Mucosa of descending colon (tissue), 3 donors: ENCODE results near the gene MADCAM1. TPM values are rescaled to one million over a fixed set of nuclear protein-coding genes. Genes with fewer than 3 reads are reported as not detected.

Experiments used
- ATAC-seq: fragments of 200-7000 bp; cut with Tn5 transposase; one replicate; pipeline ENCODE4 v1.9.1; 2020; ENCODE audit warnings: mild to moderate bottlenecking, moderate library complexity
- DNase-seq, 3 donors: peaks; one replicate each; pipeline ENCODE4 v3.0.0-alpha.2; 2020
- H3K36me3 ChIP-seq: fragments of 200-600 bp; one replicate; pipeline ENCODE4 v1.8.0; 2021; ENCODE audit warnings: low read depth, mild to moderate bottlenecking
- H3K4me1 ChIP-seq: fragments of 200-600 bp; one replicate; pipeline ENCODE4 v1.8.0; 2021; ENCODE audit warnings: low read depth, mild to moderate bottlenecking
- H3K4me3 ChIP-seq: fragments of 200-600 bp; one replicate; pipeline ENCODE4 v1.8.0; 2021; ENCODE audit warnings: mild to moderate bottlenecking
- H3K9me3 ChIP-seq: fragments of 200-600 bp; one replicate; pipeline ENCODE4 v1.8.0; 2021; ENCODE audit warnings: mild to moderate bottlenecking
- intact Hi-C, 2 donors: fragments of 100-400 bp; cut with DNase I in 1 of 2; cut with micrococcal nuclease in 1 of 2; formaldehyde crosslinking; loops; one replicate each; pipeline versions ENCODE4 v1.11.0 to v1.11.1; 2022; cut with DNase I, micrococcal nuclease
- total RNA-seq, 3 donors: library from RNA; stranded (reverse); fragmentation: NEBNext Ultra II Directional in 2 of 3; extraction: Animal tissue kit (Norgen Biotek cat#: 25700) in 2 of 3; gene quantifications; one replicate each; pipeline versions ENCODE4 v1.2.1 to v1.2.4, GENCODE V29; 2021 to 2023
- TF ChIP-seq, protein P1 (sequence below): fragments of 200-600 bp; IDR thresholded peaks from one replicate; pipeline ENCODE4 v1.8.0; 2022; ENCODE audit warnings: antibody characterized with exemption, mild to moderate bottlenecking
- donor health status: DM: no; HTN: no; CAD: no; lungs with moderate emphysema.
- donor health status: DM: no; HTN: no; CAD: no.
- donor health status: DM: no; HTN: yes; CAD: no.

Gene MADCAM1
- total RNA-seq, 3 donors from 2014 or later: 2.3 to 4.3 (median 4.1) TPM

DNA sequence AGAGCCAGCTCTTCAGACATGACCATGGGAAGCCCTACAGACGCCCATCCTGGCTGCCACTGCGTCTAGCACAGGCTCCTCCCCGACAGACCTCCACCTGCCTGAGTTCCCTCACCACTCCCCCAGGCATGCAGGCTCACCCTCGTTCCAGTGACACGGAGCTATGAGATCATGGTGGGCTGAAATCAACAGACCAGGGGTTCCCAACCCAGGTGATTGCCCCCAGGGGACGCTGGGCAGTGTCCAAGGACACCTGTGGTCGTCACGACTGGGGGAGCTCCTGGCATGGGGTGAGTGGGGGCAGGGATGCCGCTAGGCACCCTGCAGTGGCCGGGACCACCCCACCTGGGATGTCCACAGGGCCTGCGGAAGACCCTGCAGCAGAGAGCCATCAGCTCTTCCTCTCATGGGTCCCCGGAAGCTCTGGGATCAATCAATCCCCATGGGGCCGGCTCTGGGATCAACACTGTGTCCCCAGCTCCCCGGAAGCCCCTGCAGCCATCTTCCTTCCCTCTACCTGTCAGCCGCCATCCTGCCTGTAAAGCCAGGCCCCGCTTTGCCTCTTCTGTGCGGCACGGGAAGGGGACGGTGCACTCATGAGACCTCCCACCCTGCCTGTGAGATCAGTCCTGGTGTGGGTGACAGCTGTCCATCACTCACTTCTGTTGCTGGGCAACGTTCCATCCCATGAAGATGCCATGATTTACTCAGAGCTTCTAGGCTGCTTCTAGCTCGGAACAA is 12.8 kb upstream of the MADCAM1 start:
- no peak overlapping the region for H3K4me3 ChIP-seq
- no peak for ATAC-seq
- DNase-seq: peak in 1 of 3 donors; percentile 32
- intact Hi-C loops: no loop called here
- no peaks in the 10 kb centered on the region for H3K9me3 ChIP-seq
- TF ChIP-seq, protein P1, sequence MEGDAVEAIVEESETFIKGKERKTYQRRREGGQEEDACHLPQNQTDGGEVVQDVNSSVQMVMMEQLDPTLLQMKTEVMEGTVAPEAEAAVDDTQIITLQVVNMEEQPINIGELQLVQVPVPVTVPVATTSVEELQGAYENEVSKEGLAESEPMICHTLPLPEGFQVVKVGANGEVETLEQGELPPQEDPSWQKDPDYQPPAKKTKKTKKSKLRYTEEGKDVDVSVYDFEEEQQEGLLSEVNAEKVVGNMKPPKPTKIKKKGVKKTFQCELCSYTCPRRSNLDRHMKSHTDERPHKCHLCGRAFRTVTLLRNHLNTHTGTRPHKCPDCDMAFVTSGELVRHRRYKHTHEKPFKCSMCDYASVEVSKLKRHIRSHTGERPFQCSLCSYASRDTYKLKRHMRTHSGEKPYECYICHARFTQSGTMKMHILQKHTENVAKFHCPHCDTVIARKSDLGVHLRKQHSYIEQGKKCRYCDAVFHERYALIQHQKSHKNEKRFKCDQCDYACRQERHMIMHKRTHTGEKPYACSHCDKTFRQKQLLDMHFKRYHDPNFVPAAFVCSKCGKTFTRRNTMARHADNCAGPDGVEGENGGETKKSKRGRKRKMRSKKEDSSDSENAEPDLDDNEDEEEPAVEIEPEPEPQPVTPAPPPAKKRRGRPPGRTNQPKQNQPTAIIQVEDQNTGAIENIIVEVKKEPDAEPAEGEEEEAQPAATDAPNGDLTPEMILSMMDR: no peak
- no peaks in the 10 kb centered on the region for H3K36me3 ChIP-seq
- H3K4me1 ChIP-seq: peaks cover 3% of the 10 kb centered on the region

DNA sequence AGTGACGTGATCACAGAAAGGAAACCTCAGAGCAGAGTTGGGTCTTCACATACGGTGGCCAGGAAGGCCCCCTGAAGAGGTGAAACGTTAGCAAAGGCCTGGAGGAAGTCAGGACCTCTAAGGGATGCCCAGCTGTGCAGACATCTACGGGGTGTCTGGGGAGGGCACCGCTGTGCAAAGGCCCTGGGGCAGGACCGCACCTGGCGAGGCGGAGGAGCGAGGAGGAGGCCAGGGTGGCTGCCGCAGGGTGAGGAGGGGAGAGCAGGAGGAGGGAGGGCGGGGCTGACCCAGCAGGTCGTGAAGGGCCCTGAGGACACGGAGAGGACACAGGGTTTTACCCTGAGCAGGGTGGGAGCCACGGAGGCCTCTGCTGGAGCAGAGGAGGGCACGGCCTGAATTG is 11.8 kb upstream of the MADCAM1 start:
- intact Hi-C loops: no loop called here
- Histone ChIP-seq H3K4me3 (no peak overlapping the region), H3K4me1 (peaks cover 3% of the 10 kb centered on the region), H3K9me3 (no peaks in the 10 kb centered on the region), H3K36me3 (no peaks in the 10 kb centered on the region)
- ATAC-seq: no peak
- DNase-seq: no peak
- TF ChIP-seq, protein P1: no peak

DNA sequence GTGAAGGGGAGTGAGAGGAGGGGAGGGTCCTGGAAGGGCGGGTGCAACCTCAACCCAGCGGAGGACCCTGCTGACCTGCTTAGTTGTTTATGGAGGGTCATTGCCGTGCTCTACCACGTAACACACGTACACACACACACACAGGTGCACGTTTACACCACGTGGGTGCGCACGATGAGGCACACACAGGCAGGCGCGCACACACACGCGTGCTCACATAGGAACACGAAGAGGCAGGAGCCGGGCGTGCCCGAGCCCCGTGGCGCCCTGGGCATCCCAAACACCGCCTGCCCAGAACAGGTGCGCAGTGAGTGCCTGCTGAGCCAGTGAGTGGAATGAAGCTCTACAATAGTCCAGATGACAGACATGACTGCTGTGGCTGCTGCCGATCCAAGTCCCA is 11.2 kb upstream of the MADCAM1 start:
- no peaks in the 10 kb centered on the region for H3K9me3 ChIP-seq
- H3K4me3 ChIP-seq: no peak overlapping the region
- ATAC-seq: no peak
- intact Hi-C loops: no loop called here
- no peaks in the 10 kb centered on the region for H3K36me3 ChIP-seq
- peaks cover 3% of the 10 kb centered on the region for H3K4me1 ChIP-seq
- TF ChIP-seq, protein P1: no peak
- DNase-seq: no peak

DNA sequence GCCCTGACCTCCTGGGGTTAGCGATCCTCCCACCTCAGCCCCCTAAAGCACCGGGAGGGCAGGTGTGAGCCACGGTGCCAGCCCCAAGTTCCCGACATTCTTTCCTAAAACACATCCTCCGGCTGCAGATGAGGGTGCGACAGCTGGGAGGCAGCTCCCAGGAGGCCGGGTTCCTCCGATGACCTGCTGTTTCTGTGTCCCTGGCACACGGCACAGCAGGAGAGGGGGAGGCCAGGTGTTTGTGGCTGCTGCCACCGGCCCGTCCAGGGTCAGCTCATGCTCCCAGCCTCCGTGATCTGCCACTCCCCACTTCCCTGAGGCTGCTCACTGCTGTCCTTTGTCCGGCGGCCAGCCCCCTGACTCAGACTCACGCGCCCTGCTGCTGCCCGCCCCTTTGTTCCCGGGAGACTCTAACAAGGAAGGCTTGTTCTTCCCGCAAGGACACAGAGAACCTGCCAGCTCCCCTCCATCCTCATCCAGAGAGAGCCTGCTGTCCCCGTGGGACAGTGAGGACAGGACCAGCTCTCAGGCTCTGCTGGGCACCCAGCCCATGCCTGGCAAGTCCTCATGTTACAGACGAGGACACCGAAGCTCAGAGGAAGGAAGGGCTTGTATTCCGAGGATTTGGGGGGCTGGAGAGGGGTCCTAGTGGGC is 10.6 kb upstream of the MADCAM1 start:
- intact Hi-C loops: no loop called here
- DNase-seq (peak in 1 of 3 donors; percentile 60), ATAC-seq (peak; percentile 1)
- H3K36me3 ChIP-seq: no peaks in the 10 kb centered on the region
- peaks cover 3% of the 10 kb centered on the region for H3K4me1 ChIP-seq
- TF ChIP-seq, protein P1: no peak
- no peaks in the 10 kb centered on the region for H3K9me3 ChIP-seq
- no peak overlapping the region for H3K4me3 ChIP-seq

DNA sequence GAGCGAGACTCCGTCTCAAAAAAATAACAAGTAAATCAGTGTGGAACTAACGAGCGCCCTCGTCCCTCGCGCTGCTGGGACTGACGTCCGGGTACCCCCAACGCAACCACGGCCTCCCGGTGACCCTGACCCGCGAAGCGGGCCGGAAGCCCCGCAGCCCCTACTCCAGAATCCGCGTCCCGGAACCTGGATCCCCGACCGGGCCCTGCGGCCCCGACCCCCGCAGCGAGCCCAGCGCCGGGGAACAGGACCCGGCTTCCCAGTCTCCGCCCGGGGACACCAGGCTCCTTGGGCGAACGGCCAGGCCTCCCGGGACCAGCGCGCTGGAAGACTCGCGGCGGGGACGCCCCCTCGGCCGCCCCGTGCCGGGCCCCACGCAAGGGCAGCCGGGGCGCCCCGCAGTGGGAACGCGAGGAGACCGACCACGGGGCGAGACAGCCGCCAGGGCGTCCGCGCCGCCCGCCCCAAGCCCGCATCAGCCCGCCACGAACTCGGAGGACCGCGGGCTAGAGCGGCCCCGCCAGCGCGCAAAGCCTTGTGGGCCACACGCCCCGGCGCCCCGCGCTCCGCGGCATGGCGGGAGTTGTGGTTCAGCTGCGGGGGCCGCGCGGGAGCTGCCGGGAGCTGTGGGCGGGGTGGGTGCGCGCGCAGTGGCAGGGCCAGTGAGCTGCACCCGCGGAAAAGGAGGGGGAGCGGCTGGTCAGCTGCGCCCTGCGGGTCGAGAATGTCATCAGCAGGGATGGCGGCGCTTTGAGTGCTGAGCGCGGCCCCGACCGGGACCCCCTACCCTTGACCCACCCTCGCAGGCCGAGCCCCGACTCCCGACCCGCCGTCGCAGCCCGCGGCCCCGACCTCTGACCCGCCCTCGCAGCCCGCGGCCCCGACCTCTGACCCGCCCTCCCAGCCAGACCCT is 7.5 kb upstream of the MADCAM1 start:
- Histone ChIP-seq H3K4me1 (peaks cover 3% of the 10 kb centered on the region), H3K36me3 (no peaks in the 10 kb centered on the region), H3K4me3 (peak overlapping the region; percentile 86), H3K9me3 (no peaks in the 10 kb centered on the region)
- ATAC-seq (peak; percentile 98), DNase-seq (peak; percentile 97 to 98 (median 97))
- TF ChIP-seq, protein P1: no peak
- intact Hi-C loops: no loop called here
